H1 (cell line): ENCODE results near the gene STAU1. TPM values are rescaled to one million over a fixed set of nuclear protein-coding genes. Genes with fewer than 3 reads are reported as not detected.

Experiments used
- CTCF ChIA-PET: fragments of 300-600 bp; sonication (Branson Sonifier 250); formaldehyde crosslinking; loops from one replicate; lab custom pipeline; 2021; ENCODE audit not compliant: partially characterized antibody; lab: Charles Lee
- POLR2A ChIA-PET: fragments of 300-600 bp; sonication (Branson Sonifier 250); formaldehyde crosslinking; loops from one replicate; lab custom pipeline; 2021; ENCODE audit warnings: inconsistent platforms; ENCODE audit not compliant: partially characterized antibody; lab: Charles Lee
- DNase-seq, 2 experiments: peaks; one replicate each; pipeline versions ENCODE4 v3.0.0 to v3.0.0-alpha.2; 2010 to 2022; ENCODE audit warnings: low spot score in 2 of 2, low read depth in 1 of 2, mixed read lengths in 1 of 2
- FAIRE-seq: peaks from 2 replicates; lab custom pipeline; 2011; peaks lifted over from hg19 to GRCh38; lab: Jason Lieb, UNC
- H2AFZ ChIP-seq: 2 replicates; pipeline ENCODE4 v1.8.1; 2012; ENCODE audit warnings: low read length, inconsistent platforms
- H2AK5ac ChIP-seq: 2 replicates; pipeline ENCODE4 v1.6.1; 2013; ENCODE audit warnings: low read depth, low read length
- H2BK120ac ChIP-seq: replicated peaks from 2 replicates; pipeline ENCODE3; 2013; ENCODE audit warnings: low read depth, low read length, inconsistent platforms
- H2BK12ac ChIP-seq: 2 replicates; pipeline ENCODE4 v1.6.1; 2013; ENCODE audit warnings: low read depth, low read length
- H2BK15ac ChIP-seq: 2 replicates; pipeline ENCODE4 v1.6.1; 2013; ENCODE audit warnings: low read length
- H2BK20ac ChIP-seq: 2 replicates; pipeline ENCODE4 v1.6.1; 2013; ENCODE audit warnings: low read length
- H2BK5ac ChIP-seq: 2 replicates; pipeline ENCODE4 v1.6.1; 2013; ENCODE audit warnings: low read depth, low read length
- H3K14ac ChIP-seq: 2 replicates; pipeline ENCODE4 v1.6.1; 2013; ENCODE audit warnings: inconsistent platforms; ENCODE audit not compliant: insufficient read length
- H3K18ac ChIP-seq: 2 replicates; pipeline ENCODE4 v1.6.1; 2013; ENCODE audit warnings: low read length; ENCODE audit errors: extremely low read depth
- H3K23ac ChIP-seq: 2 replicates; pipeline ENCODE4 v1.6.1; 2013; ENCODE audit warnings: inconsistent platforms; ENCODE audit not compliant: insufficient read length
- H3K23me2 ChIP-seq: 2 replicates; pipeline ENCODE4 v1.6.1; 2013; ENCODE audit warnings: low read depth, low read length
- H3K27ac ChIP-seq: 2 replicates; pipeline ENCODE4 v1.6.1; 2011; ENCODE audit warnings: low read depth, low read length, inconsistent platforms
- H3K27me3 ChIP-seq, 4 experiments: replicated peaks in 1 of 4; 1 replicate in 1 of 4; 2 replicates in 3 of 4; pipeline versions ENCODE4 v1.6.1 to v1.8.1; 2011 to 2013; ENCODE audit warnings: low read length in 3 of 4, mild to moderate bottlenecking in 3 of 4, inconsistent platforms in 2 of 4, mixed read lengths in 2 of 4, moderate library complexity in 1 of 4; ENCODE audit not compliant: control insufficient read depth in 3 of 4, insufficient read depth in 3 of 4; ENCODE audit errors: extremely low read depth in 1 of 4
- H3K36me3 ChIP-seq, 4 experiments: 2 replicates each; pipeline versions ENCODE4 v1.6.1 to v1.8.1; 2011 to 2013; ENCODE audit warnings: mild to moderate bottlenecking in 4 of 4, low read length in 3 of 4, moderate library complexity in 2 of 4, control low read depth in 1 of 4, inconsistent platforms in 1 of 4; ENCODE audit not compliant: insufficient read depth in 4 of 4, control insufficient read depth in 2 of 4
- H3K4ac ChIP-seq: replicated peaks from 2 replicates; pipeline ENCODE3; 2013; ENCODE audit warnings: low read length, low read depth, mixed read lengths, inconsistent platforms; ENCODE audit not compliant: insufficient read length
- H3K4me1 ChIP-seq, 4 experiments: replicated peaks in 1 of 4; 1 replicate in 1 of 4; 2 replicates in 3 of 4; pipeline versions ENCODE4 v1.6.1 to v1.8.1; 2011 to 2013; ENCODE audit warnings: low read length in 3 of 4, inconsistent platforms in 2 of 4, mixed read lengths in 1 of 4; ENCODE audit not compliant: insufficient read depth in 4 of 4, control insufficient read depth in 3 of 4
- H3K4me2 ChIP-seq, 2 experiments: 2 replicates each; pipeline versions ENCODE4 v1.6.1 to v1.8.1; 2011 to 2013; ENCODE audit warnings: low read depth in 2 of 2, low read length in 2 of 2, control low read depth in 1 of 2, inconsistent platforms in 1 of 2, mild to moderate bottlenecking in 1 of 2; ENCODE audit not compliant: insufficient read depth in 1 of 2
- H3K4me3 ChIP-seq, 4 experiments: fragments of 200-600, 300-600 bp in 1 of 4; sonication (generic), shearing (Covaris generic), sonication (Bioruptor Twin) in 1 of 4; 2 replicates each; pipeline versions ENCODE4 v1.5.1 to v1.8.1; 2011 to 2016; ENCODE audit warnings: low read length in 4 of 4, low read depth in 3 of 4, control low read depth in 2 of 4, inconsistent platforms in 2 of 4, mild to moderate bottlenecking in 2 of 4, mixed read lengths in 1 of 4, moderate library complexity in 1 of 4; ENCODE audit not compliant: insufficient read depth in 2 of 4; ENCODE audit errors: extremely low read depth in 1 of 4
- H3K56ac ChIP-seq: replicated peaks from 2 replicates; pipeline ENCODE3; 2013; ENCODE audit warnings: low read depth, mild to moderate bottlenecking, mixed read lengths, low read length, inconsistent platforms; ENCODE audit not compliant: insufficient read length
- H3K79me1 ChIP-seq: 2 replicates; pipeline ENCODE4 v1.6.1; 2013; ENCODE audit warnings: low read depth, low read length, control low read depth
- H3K79me2 ChIP-seq, 2 experiments: 2 replicates each; pipeline versions ENCODE4 v1.6.1 to v1.8.1; 2012 to 2013; ENCODE audit warnings: low read length in 2 of 2, mild to moderate bottlenecking in 2 of 2, inconsistent platforms in 1 of 2; ENCODE audit not compliant: insufficient read depth in 2 of 2, control insufficient read depth in 1 of 2
- H3K9ac ChIP-seq, 4 experiments: replicated peaks in 1 of 4; 1 replicate in 1 of 4; 2 replicates in 3 of 4; pipeline versions ENCODE4 v1.6.1 to v1.8.1; 2011 to 2013; ENCODE audit warnings: low read depth in 3 of 4, low read length in 3 of 4, control low read depth in 2 of 4, mild to moderate bottlenecking in 2 of 4, moderate library complexity in 2 of 4, inconsistent platforms in 1 of 4; ENCODE audit errors: extremely low read depth in 1 of 4
- H3K9me3 ChIP-seq, 2 experiments: 2 replicates each; pipeline versions ENCODE4 v1.6.1 to v1.8.1; 2012 to 2013; ENCODE audit warnings: mild to moderate bottlenecking in 2 of 2, moderate library complexity in 2 of 2, control low read depth in 1 of 2, inconsistent platforms in 1 of 2, low read depth in 1 of 2, low read length in 1 of 2, mixed read lengths in 1 of 2; ENCODE audit not compliant: insufficient read depth in 2 of 2
- H4K20me1 ChIP-seq, 2 experiments: replicated peaks in 1 of 2; 2 replicates each; pipeline versions ENCODE3 to v1.8.1; 2011 to 2013; ENCODE audit warnings: inconsistent platforms in 2 of 2, low read length in 2 of 2, mild to moderate bottlenecking in 1 of 2; ENCODE audit not compliant: insufficient read depth in 2 of 2, control insufficient read depth in 1 of 2
- H4K5ac ChIP-seq: 2 replicates; pipeline ENCODE4 v1.6.1; 2013; ENCODE audit warnings: low read length, low read depth, mixed read lengths, inconsistent platforms; ENCODE audit not compliant: insufficient read length
- H4K8ac ChIP-seq: 2 replicates; pipeline ENCODE4 v1.8.0; 2013; ENCODE audit warnings: mild to moderate bottlenecking, moderate library complexity, low read length, inconsistent platforms; ENCODE audit not compliant: insufficient read depth; ENCODE audit errors: extremely low read depth
- H4K91ac ChIP-seq: replicated peaks from 2 replicates; pipeline ENCODE3; 2013; ENCODE audit warnings: low read length, mixed read lengths, inconsistent platforms; ENCODE audit not compliant: insufficient read length
- KDM4A ChIP-seq: IDR thresholded peaks from one replicate; pipeline ENCODE4 v1.7.1; 2012; ENCODE audit warnings: low read depth, mild to moderate bottlenecking, moderate library complexity, low read length, inconsistent platforms; ENCODE audit not compliant: severe bottlenecking
- ZNF274 ChIP-seq: IDR thresholded peaks from 2 replicates; pipeline ENCODE4 v1.7.0; 2012; ENCODE audit warnings: low read length, borderline replicate concordance; ENCODE audit errors: extremely low read depth
- WGBS, 2 experiments: shearing (Covaris generic) in 1 of 2; methylation state at CpG; one replicate each; pipeline versions ENCODE4 v1.1.6 to v1.1.7; 2013 to 2015; ENCODE audit warnings: low lambda C conversion rate in 2 of 2, mixed read lengths in 2 of 2, inconsistent platforms in 1 of 2, low coverage in 1 of 2, missing lambda C conversion rate in 1 of 2; ENCODE audit not compliant: insufficient replicate concordance in 2 of 2, insufficient coverage in 1 of 2, insufficient read length in 1 of 2; ENCODE audit errors: extremely low coverage in 1 of 2, missing lambda C conversion rate in 1 of 2; 5-methylcytosine and 5-hydroxymethylcytosine counted together
- polyA plus RNA-seq, 7 experiments: library from polyadenylated mRNA; depleted of rRNA in 3 of 7; stranded (reverse) in 5 of 7; unstranded in 2 of 7; fragments of >200 nt in 5 of 7; fragments of 200-250 nt in 2 of 7; gene quantifications; 1 replicate in 5 of 7; 2 replicates in 1 of 7; 4 replicates in 1 of 7; pipeline versions ENCODE4 v1.2.1 to v1.2.3, GENCODE V29; 2011 to 2013; ENCODE audit warnings: missing spikeins in 2 of 7, mixed read lengths in 2 of 7
- total RNA-seq: library from RNA; stranded (reverse); fragmentation: NEBNext Ultra II Directional; extraction: Animal tissue kit (Norgen Biotek cat#: 25700); gene quantifications from 2 replicates; pipeline ENCODE4 v1.2.1, GENCODE V29; 2021

Gene STAU1
- total and polyA plus RNA-seq, 2 of the 8 experiments (the other 6 are each of a cell fraction or from before 2014, with no cell fraction given): 41.4 to 107 TPM

- POLR2A ChIA-PET: interaction anchor here (1.3 kb wide), 1 partner anchor 18 kb away, joined by 3 read pairs; no protein-coding TSS in a partner anchor
- CTCF ChIA-PET: interaction anchor here (0.6 to 1.4 kb wide), 7 partner anchors 15 to 96 kb away, joined by 3 to 4 read pairs (median 4); no protein-coding TSS in a partner anchor
- no peak overlapping the region for H2AK5ac ChIP-seq
- H3K9ac ChIP-seq: no peak overlapping the region
- peaks cover 6 to 33% (median 17%) of the 10 kb centered on the region in 4 experiments; a peak in 6 of 8 replicates for H3K36me3 ChIP-seq
- H3K79me2 ChIP-seq: peaks cover 0 to 18% of the 10 kb centered on the region in 2 experiments; a peak in 2 of 4 replicates
- FAIRE-seq (no peak), DNase-seq (no peak)
- H2BK15ac ChIP-seq: no peak overlapping the region
- no peak overlapping the region for H3K4me2 ChIP-seq
- no peak overlapping the region for H4K91ac ChIP-seq
- H4K5ac ChIP-seq: no peak overlapping the region
- H3K9me3 ChIP-seq: no peaks in the 10 kb centered on the region
- H4K8ac ChIP-seq: no peak overlapping the region
- no peak overlapping the region for H3K56ac ChIP-seq
- no peak overlapping the region for H3K14ac ChIP-seq
- no peak overlapping the region for H3K4me3 ChIP-seq
- H3K4me1 ChIP-seq: no peaks in the 10 kb centered on the region
- no peak overlapping the region for H2BK12ac ChIP-seq
- H3K18ac ChIP-seq: no peak overlapping the region
- H2BK5ac ChIP-seq: no peak overlapping the region
- H3K27ac ChIP-seq: no peak overlapping the region
- H3K27me3 ChIP-seq: no peaks in the 10 kb centered on the region
- WGBS, 2 experiments: 94% methylated on average over 6 of the region's 6 CpGs; no CpG with 5 or more reads in 1 of the 2 experiments
- no peak overlapping the region for H3K4ac ChIP-seq
- H3K23ac ChIP-seq: no peak overlapping the region
- H3K79me1 ChIP-seq: peaks cover 2% of the 10 kb centered on the region; the same call in 1 of the 2 replicates
- no peak overlapping the region for H2BK120ac ChIP-seq
- H3K23me2 ChIP-seq: no peaks in the 10 kb centered on the region; the same call in 1 of the 2 replicates
- peaks cover 0 to 4% of the 10 kb centered on the region in 2 experiments for H4K20me1 ChIP-seq
- H2AFZ ChIP-seq: no peak overlapping the region
- H2BK20ac ChIP-seq: no peak overlapping the region
- no peak for TF ChIP-seq KDM4A
- TF ChIP-seq ZNF274: no peak
Measured at GRCh38 chr20:49149281-49150045, 38.7 kb downstream of the STAU1 start.
